GM15510 (cell line): Measurements from ENCODE around the gene OAS1.

Experiments used
- POLR2A ChIP-seq: IDR thresholded peaks from 3 replicates; pipeline ENCODE4 v1.6.1; 2011; ENCODE audit warnings: borderline replicate concordance; ENCODE audit not compliant: insufficient read length; ENCODE audit errors: extremely low read depth

The OAS1 gene

GRCh38 chr12:112944024-112944690 lies 37.4 kb downstream of the OAS1 start:
- TF ChIP-seq POLR2A, result no peak

- no peak for TF ChIP-seq POLR2A
Observed at GRCh38 chr12:112945515-112945914, 38.8 kb downstream of the OAS1 start.

- TF ChIP-seq POLR2A, result no peak
Observed at GRCh38 chr12:112946236-112947000, 39.7 kb downstream of the OAS1 start.

GRCh38 chr12:112947314-112947713 lies 40.6 kb downstream of the OAS1 start:
- TF ChIP-seq POLR2A, result no peak

GRCh38 chr12:112947761-112948160 lies 41.0 kb downstream of the OAS1 start:
- no peak for TF ChIP-seq POLR2A

- TF ChIP-seq POLR2A, result no peak
Observed at GRCh38 chr12:112948806-112949205, 42.0 kb downstream of the OAS1 start.

- TF ChIP-seq POLR2A, result no peak
Observed at GRCh38 chr12:112950701-112951100, 43.9 kb downstream of the OAS1 start.

GRCh38 chr12:112961074-112961473 lies 54.3 kb downstream of the OAS1 start:
- TF ChIP-seq POLR2A, result no peak

GRCh38 chr12:112961536-112961935 lies 54.8 kb downstream of the OAS1 start:
- TF ChIP-seq POLR2A, result no peak

- TF ChIP-seq POLR2A, result no peak
Observed at GRCh38 chr12:112962561-112962960, 55.8 kb downstream of the OAS1 start.

- TF ChIP-seq POLR2A, result no peak
Observed at GRCh38 chr12:112963227-112963861, 56.6 kb downstream of the OAS1 start.

- TF ChIP-seq POLR2A, result no peak
Observed at GRCh38 chr12:112964067-112964670, 57.4 kb downstream of the OAS1 start.

GRCh38 chr12:112964915-112965314 lies 58.2 kb downstream of the OAS1 start:
- TF ChIP-seq POLR2A, result no peak

- no peak for TF ChIP-seq POLR2A
Observed at GRCh38 chr12:112965643-112966042, 58.9 kb downstream of the OAS1 start.

- no peak for TF ChIP-seq POLR2A
Observed at GRCh38 chr12:112967306-112967705, 60.5 kb downstream of the OAS1 start.
